ENCODE results near the gene SLCO2A1. TPM values are rescaled to one million over a fixed set of nuclear protein-coding genes. Genes with fewer than 3 reads are reported as not detected.

The SLCO2A1 gene
- total and polyA plus RNA-seq, 8 donors = 34.7 to 180 (median 57.6) TPM

DNA sequence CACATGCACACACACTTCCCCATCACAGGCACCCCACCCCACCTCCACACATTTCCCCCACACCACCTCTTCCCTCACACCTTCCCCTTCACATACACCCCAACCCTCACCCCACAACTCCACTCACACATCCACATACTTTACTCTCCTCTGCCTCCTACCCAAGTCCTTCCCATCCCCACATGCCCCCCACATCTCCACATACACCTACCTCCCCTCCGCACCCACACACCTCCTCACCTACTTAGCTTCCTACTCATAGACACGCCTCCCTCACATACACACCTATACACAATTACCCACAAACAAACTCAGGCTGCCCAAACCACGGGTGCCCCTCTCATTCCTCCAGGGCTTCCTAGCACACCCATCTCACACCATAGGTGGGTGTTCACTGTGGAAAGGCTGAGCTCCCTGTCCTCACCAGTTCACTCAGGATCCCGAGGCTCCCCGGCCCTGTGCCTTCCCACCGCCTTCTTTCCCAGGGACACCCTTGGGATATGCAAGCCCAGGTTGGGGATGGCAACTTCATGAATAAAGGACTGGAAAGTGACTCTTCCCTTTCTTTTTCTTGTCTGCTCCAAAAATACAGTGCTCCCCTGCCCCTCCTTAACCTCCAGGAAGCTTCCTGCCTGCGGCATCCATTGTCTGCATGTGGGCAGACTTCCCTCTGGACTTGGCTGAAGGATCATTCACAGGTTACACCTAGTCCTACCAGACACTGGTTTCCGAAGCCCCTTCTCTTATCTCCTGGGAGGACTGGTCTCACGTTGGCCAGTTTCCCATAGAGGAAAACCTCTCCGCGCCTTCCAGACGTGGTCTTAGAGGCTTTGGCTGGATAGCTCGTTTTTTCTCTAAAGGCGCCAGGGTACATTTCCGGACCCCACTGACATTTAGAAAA, 61.5 kb downstream of the SLCO2A1 start:
- H3K4me1 ChIP-seq = peaks cover 7 to 10% of the 10 kb centered on the region in 2 donors
- no peaks in the 10 kb centered on the region for H3K27me3 ChIP-seq
- peaks cover 0 to 10% of the 10 kb centered on the region in 2 donors for H3K36me3 ChIP-seq
- H3K27ac ChIP-seq = no peak overlapping the region
- no peak for DNase-seq
- no peak overlapping the region for H3K4me3 ChIP-seq
- no peak for ATAC-seq
- TF ChIP-seq, protein P1, sequence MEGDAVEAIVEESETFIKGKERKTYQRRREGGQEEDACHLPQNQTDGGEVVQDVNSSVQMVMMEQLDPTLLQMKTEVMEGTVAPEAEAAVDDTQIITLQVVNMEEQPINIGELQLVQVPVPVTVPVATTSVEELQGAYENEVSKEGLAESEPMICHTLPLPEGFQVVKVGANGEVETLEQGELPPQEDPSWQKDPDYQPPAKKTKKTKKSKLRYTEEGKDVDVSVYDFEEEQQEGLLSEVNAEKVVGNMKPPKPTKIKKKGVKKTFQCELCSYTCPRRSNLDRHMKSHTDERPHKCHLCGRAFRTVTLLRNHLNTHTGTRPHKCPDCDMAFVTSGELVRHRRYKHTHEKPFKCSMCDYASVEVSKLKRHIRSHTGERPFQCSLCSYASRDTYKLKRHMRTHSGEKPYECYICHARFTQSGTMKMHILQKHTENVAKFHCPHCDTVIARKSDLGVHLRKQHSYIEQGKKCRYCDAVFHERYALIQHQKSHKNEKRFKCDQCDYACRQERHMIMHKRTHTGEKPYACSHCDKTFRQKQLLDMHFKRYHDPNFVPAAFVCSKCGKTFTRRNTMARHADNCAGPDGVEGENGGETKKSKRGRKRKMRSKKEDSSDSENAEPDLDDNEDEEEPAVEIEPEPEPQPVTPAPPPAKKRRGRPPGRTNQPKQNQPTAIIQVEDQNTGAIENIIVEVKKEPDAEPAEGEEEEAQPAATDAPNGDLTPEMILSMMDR (IDR thresholded peaks at IDR 0.05) = no peak
- intact Hi-C loops (cut with DNase I) = no loop called here
- no peaks in the 10 kb centered on the region for H3K9me3 ChIP-seq

DNA sequence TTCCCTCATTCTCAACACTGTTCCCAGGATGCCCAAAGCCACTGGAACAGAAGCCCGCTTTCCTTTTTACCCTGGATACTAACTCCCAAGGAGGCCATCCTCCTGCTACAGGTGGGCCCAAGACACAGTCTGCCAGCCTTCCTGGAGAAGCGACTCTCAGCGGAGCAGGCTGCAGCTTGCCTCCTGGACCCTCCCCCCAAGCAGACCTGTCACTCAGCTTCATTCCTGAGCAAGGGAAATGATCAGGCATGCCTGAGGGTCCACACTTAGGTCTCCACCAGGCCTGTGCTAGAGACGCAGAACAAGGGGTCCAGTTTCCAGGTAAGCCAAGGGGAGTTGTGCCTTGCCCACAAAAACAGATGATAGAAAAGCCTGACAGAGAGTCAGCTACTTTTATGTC, 62.8 kb downstream of the SLCO2A1 start:
- peaks cover 0 to 3% of the 10 kb centered on the region in 2 donors for H3K36me3 ChIP-seq
- TF ChIP-seq, protein P1 (IDR thresholded peaks at IDR 0.05) = no peak
- peaks cover 10 to 14% of the 10 kb centered on the region in 2 donors for H3K4me1 ChIP-seq
- H3K27ac ChIP-seq = no peak overlapping the region
- DNase-seq = no peak
- no peak overlapping the region for H3K4me3 ChIP-seq
- intact Hi-C loops (cut with DNase I) = no loop called here
- no peak for ATAC-seq
- no peaks in the 10 kb centered on the region for H3K27me3 ChIP-seq
- H3K9me3 ChIP-seq = no peaks in the 10 kb centered on the region

DNA sequence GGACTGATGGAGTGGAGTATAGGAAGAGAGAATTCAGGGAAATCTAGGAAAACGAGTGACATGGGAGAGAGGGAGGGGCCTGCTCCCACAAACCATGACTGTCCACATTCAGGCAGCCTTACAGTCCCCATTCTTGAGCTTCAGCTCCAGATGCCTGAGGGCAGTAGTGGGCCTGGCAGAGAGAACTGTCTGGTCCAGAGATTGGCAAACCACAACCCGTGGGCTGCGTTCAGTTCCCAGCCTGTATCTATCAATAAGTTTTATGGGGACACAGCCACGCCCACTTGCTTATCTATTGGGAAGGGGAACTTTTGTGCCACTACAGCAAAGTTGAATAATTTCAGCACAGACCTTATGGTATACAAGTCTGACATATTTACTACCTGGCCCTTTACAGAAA, 63.8 kb downstream of the SLCO2A1 start:
- H3K9me3 ChIP-seq = no peaks in the 10 kb centered on the region
- TF ChIP-seq, protein P1 (IDR thresholded peaks at IDR 0.05) = no peak
- H3K36me3 ChIP-seq = peaks cover 0 to 3% of the 10 kb centered on the region in 2 donors
- intact Hi-C loops (cut with DNase I) = no loop called here
- H3K27ac ChIP-seq = peak overlapping the region in 1 of 2 donors; percentile 0
- no peak for ATAC-seq
- no peaks in the 10 kb centered on the region for H3K27me3 ChIP-seq
- no peak for DNase-seq
- no peak overlapping the region for H3K4me3 ChIP-seq
- peaks cover 10 to 14% of the 10 kb centered on the region in 2 donors for H3K4me1 ChIP-seq

DNA sequence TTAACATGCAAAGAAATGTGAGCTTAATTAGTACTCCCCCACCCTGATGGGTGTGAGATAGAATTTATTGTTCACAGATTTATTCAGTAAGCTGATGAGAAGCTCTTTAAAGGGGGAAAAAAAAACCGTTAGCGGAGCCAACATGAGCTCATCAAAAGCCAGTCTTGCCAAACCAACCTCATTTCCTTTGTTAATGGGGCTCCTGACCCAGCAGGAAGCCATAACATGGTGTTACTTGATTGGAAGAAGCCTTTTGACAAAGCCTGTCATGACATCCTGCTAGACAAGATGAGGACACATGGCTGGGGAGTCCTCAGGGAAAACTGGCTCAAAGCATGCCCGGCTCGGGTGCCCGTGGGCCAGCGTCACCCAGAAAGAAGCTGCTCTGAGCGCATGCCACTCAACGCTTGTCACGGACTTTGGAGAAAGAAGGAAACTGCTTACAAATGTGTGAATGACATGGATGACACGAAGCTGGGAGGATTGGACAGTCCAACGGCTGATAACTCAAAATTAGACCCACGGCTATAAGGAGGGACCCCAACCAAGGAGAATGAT, 64.6 kb downstream of the SLCO2A1 start:
- Histone ChIP-seq H3K4me1 (peaks cover 10 to 14% of the 10 kb centered on the region in 2 donors), H3K27me3 (no peaks in the 10 kb centered on the region), H3K4me3 (no peak overlapping the region), H3K9me3 (no peaks in the 10 kb centered on the region), H3K27ac (no peak overlapping the region), H3K36me3 (peaks cover 0 to 3% of the 10 kb centered on the region in 2 donors)
- ATAC-seq (no peak), DNase-seq (peak in 2 of 4 donors; percentile 40 to 67)
- intact Hi-C loops (cut with DNase I) = no loop called here
- TF ChIP-seq, protein P1 (IDR thresholded peaks at IDR 0.05) = no peak

DNA sequence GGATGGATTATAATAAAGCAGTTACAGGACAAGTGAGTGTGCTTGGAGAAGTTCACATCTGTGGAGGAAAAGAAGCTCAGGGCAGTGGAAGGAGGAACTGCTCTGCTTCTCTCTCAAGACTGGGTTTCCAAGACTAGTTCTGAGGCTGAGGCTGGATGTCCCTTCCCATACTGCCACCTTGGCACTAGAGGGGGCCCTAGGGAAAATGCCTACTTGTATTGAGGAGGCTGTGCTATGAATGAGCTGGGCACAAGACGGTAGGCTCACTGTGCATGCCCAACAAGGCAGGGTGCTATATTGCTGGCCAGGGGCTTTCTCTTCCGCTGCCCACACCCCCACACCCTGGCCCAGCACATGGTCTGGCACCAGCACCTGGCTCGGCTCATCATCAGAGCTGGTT, 65.2 kb downstream of the SLCO2A1 start:
- ATAC-seq (peak; percentile 26), DNase-seq (no peak)
- intact Hi-C loops (cut with DNase I) = no loop called here
- Histone ChIP-seq H3K4me1 (peaks cover 10 to 14% of the 10 kb centered on the region in 2 donors), H3K27ac (no peak overlapping the region), H3K9me3 (no peaks in the 10 kb centered on the region), H3K4me3 (no peak overlapping the region), H3K27me3 (no peaks in the 10 kb centered on the region), H3K36me3 (peaks cover 0 to 3% of the 10 kb centered on the region in 2 donors)
- TF ChIP-seq, protein P1 (IDR thresholded peaks at IDR 0.05) = no peak
